PFSK-1 (cell line): ENCODE measurements around the gene MRPL51.

Source experiments
- POLR2AphosphoS5 ChIP-seq: IDR thresholded peaks from 2 replicates; pipeline ENCODE4 v1.6.1; 2012; ENCODE audit warnings: low read depth, mild to moderate bottlenecking, control low read depth, low read length, moderate library complexity
- SIN3A ChIP-seq: IDR thresholded peaks from 2 replicates; pipeline ENCODE4 v1.6.1; 2012; ENCODE audit warnings: mild to moderate bottlenecking, low read length, moderate library complexity, borderline replicate concordance; ENCODE audit not compliant: insufficient read depth

DNA sequence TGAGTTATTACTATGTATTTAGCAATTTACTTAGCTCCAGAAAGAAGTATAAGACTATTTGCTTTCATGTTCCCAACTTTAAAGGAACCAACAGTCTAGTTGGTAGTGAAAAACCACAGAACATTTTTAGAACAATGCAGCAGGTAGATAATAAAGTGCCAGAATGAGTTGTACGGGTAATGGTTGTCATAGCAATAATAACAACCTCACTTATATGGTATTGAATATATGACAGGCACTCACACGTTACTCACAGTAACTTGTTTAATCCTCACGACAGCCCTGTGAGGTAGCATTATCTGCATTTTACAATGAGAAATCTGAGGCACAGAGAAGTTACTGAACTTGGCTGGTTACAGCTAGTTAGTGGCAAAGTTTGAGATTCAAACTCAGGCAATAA lies 30.6 kb upstream of the MRPL51 start:
- TF ChIP-seq SIN3A = no peak
- TF ChIP-seq POLR2AphosphoS5 = no peak
